ENCODE data around the gene DEPDC7.
"Not testable (repeated sequence)": the region's sequence is repeated elsewhere in the genome, so short reads cannot be mapped to it uniquely, and the experiment has no call there.

Gene DEPDC7

GRCh38 chr11:33015621-33016551, at the start of gene DEPDC7:
TSS of gene DEPDC7 (plus strand) at chr11:33015878. CDS start at chr11:33015956, 78 bp downstream.
- DNase-seq = peak; percentile 89 to 98

GRCh38 chr11:32968541-32968940, 47.1 kb upstream of the DEPDC7 start:
- DNase-seq = no peak

- not testable (repeated sequence) for DNase-seq
Measured at GRCh38 chr11:32972233-32972632, 43.4 kb upstream of the DEPDC7 start.

GRCh38 chr11:32972781-32973180, 42.9 kb upstream of the DEPDC7 start:
- no peak for DNase-seq

GRCh38 chr11:32982626-32983025, 33.1 kb upstream of the DEPDC7 start:
- no peak for DNase-seq

GRCh38 chr11:32983506-32983905, 32.2 kb upstream of the DEPDC7 start:
- no peak for DNase-seq

- no peak for DNase-seq
Measured at GRCh38 chr11:32985600-32985999, 30.1 kb upstream of the DEPDC7 start.

GRCh38 chr11:32987851-32988250, 27.8 kb upstream of the DEPDC7 start:
- DNase-seq = no peak

- no peak for DNase-seq
Measured at GRCh38 chr11:32990481-32990880, 25.2 kb upstream of the DEPDC7 start.

- DNase-seq = no peak
Measured at GRCh38 chr11:32991427-32991826, 24.3 kb upstream of the DEPDC7 start.

GRCh38 chr11:32991898-32992297, 23.8 kb upstream of the DEPDC7 start:
- no peak for DNase-seq

GRCh38 chr11:33000181-33000580, 15.5 kb upstream of the DEPDC7 start:
- no peak for DNase-seq

- DNase-seq = no peak
Measured at GRCh38 chr11:33001281-33001680, 14.4 kb upstream of the DEPDC7 start.

- DNase-seq = no peak
Measured at GRCh38 chr11:33001751-33002542, 13.7 kb upstream of the DEPDC7 start.

- no peak for DNase-seq
Measured at GRCh38 chr11:33005175-33005574, 10.5 kb upstream of the DEPDC7 start.

GRCh38 chr11:33006010-33006409, 9.7 kb upstream of the DEPDC7 start:
- no peak for DNase-seq

- DNase-seq = no peak
Measured at GRCh38 chr11:33013755-33014154, 1.9 kb upstream of the DEPDC7 start.

GRCh38 chr11:33016654-33017053, 976 bp downstream of the DEPDC7 start:
- no peak for DNase-seq

GRCh38 chr11:33017478-33017877, 1.8 kb downstream of the DEPDC7 start:
- DNase-seq = peak in 1 of 2 experiments; percentile 36

GRCh38 chr11:33017965-33018364, 2.3 kb downstream of the DEPDC7 start:
- no peak for DNase-seq

GRCh38 chr11:33018840-33019239, 3.2 kb downstream of the DEPDC7 start:
- DNase-seq = no peak

- DNase-seq = no peak
Measured at GRCh38 chr11:33021501-33021900, 5.8 kb downstream of the DEPDC7 start.

- no peak for DNase-seq
Measured at GRCh38 chr11:33021937-33022336, 6.3 kb downstream of the DEPDC7 start.

- no peak for DNase-seq
Measured at GRCh38 chr11:33025339-33025722, 9.7 kb downstream of the DEPDC7 start.

Measured in NCI-H526 (cell line).